HepG2 (cell line): ENCODE measurements around the gene SAPCD2. TPM values are rescaled to one million over a fixed set of nuclear protein-coding genes. Genes with fewer than 3 reads are reported as not detected.

Experiments
- ARID3A ChIP-seq: IDR thresholded peaks from 2 replicates; pipeline ENCODE4 v1.6.1; 2012; ENCODE audit warnings: low read depth, low read length, improper control_type of control experiment
- GLMP ChIP-seq: sonication (generic); formaldehyde crosslinking; IDR thresholded peaks from 2 replicates; pipeline ENCODE4 v1.9.0; 2021; ENCODE audit warnings: missing genetic modification reagents, mild to moderate bottlenecking, borderline replicate concordance
- HNF4G ChIP-seq, 2 experiments: sonication (generic) in 1 of 2; formaldehyde crosslinking in 1 of 2; IDR thresholded peaks; 2 replicates each; pipeline versions ENCODE4 v1.4.0 to v1.6.1; 2011 to 2020; ENCODE audit warnings: borderline replicate concordance in 2 of 2, low read depth in 2 of 2, mild to moderate bottlenecking in 2 of 2, low read length in 1 of 2, missing genetic modification reagents in 1 of 2, moderate library complexity in 1 of 2
- NFYC ChIP-seq: IDR thresholded peaks from 2 replicates; pipeline ENCODE4 v1.6.1; 2016; ENCODE audit warnings: missing genetic modification reagents, missing compliant biosample characterization
- PATZ1 ChIP-seq: sonication (generic); formaldehyde crosslinking; IDR thresholded peaks from 2 replicates; pipeline ENCODE4 v1.4.0; 2020; ENCODE audit warnings: missing genetic modification reagents
- PAWR ChIP-seq: sonication (generic); formaldehyde crosslinking; IDR thresholded peaks from 2 replicates; pipeline ENCODE4 v1.4.0; 2020; ENCODE audit warnings: missing genetic modification reagents, mild to moderate bottlenecking, borderline replicate concordance
- PLSCR1 ChIP-seq: sonication (generic); formaldehyde crosslinking; IDR thresholded peaks from 2 replicates; pipeline ENCODE4 v1.5.0; 2020; ENCODE audit warnings: missing genetic modification reagents, mild to moderate bottlenecking, borderline replicate concordance
- RARG ChIP-seq: sonication (generic); formaldehyde crosslinking; IDR thresholded peaks from 2 replicates; pipeline ENCODE4 v1.4.0; 2020; ENCODE audit warnings: low read depth, mild to moderate bottlenecking, missing genetic modification reagents
- RXRA ChIP-seq: sonication (generic); formaldehyde crosslinking; IDR thresholded peaks from 2 replicates; pipeline ENCODE4 v1.5.1; 2020; ENCODE audit warnings: missing genetic modification reagents
- SKI ChIP-seq: fragments of 450-650 bp; IDR thresholded peaks from one replicate; pipeline ENCODE4 v1.6.1; 2018; ENCODE audit warnings: mild to moderate bottlenecking; ENCODE audit not compliant: partially characterized antibody
- TRAFD1 ChIP-seq: sonication (generic); formaldehyde crosslinking; IDR thresholded peaks from 2 replicates; pipeline ENCODE4 v1.5.1; 2020; ENCODE audit warnings: missing genetic modification reagents, mild to moderate bottlenecking, borderline replicate concordance
- TRIM24 ChIP-seq: sonication (generic); formaldehyde crosslinking; IDR thresholded peaks from 2 replicates; pipeline ENCODE4 v1.8.0; 2022; ENCODE audit warnings: mild to moderate bottlenecking, missing genetic modification reagents
- ZC3H13 ChIP-seq: sonication (generic); formaldehyde crosslinking; IDR thresholded peaks from 2 replicates; pipeline ENCODE4 v1.8.1; 2023; ENCODE audit warnings: mild to moderate bottlenecking, missing genetic modification reagents, moderate library complexity
- ZNF232 ChIP-seq: sonication (generic); formaldehyde crosslinking; IDR thresholded peaks from 2 replicates; pipeline ENCODE4 v1.4.0; 2020; ENCODE audit warnings: missing genetic modification reagents, borderline replicate concordance
- ZNF34 ChIP-seq: sonication (generic); formaldehyde crosslinking; IDR thresholded peaks from 2 replicates; pipeline ENCODE4 v1.4.0; 2020; ENCODE audit warnings: mild to moderate bottlenecking, missing genetic modification reagents, borderline replicate concordance
- polyA plus RNA-seq, 8 experiments: library from polyadenylated mRNA; depleted of rRNA in 3 of 8; stranded (reverse) in 7 of 8; unstranded in 1 of 8; fragments of >200 nt; fragmentation: Illumina TruSeq in 4 of 8; extraction: Trizol in 4 of 8; gene quantifications; 2 replicates each; pipeline versions ENCODE4 v1.2.1 to v1.2.3, GENCODE V29; 2011 to 2016; ENCODE audit warnings: low read depth in 4 of 8, missing spikeins in 1 of 8, mixed read lengths in 1 of 8; ENCODE audit not compliant: insufficient read depth in 1 of 8
- total RNA-seq, 5 experiments: library from RNA; depleted of rRNA; stranded (reverse); fragments of >200 nt; fragmentation: Illumina TruSeq; extraction: Trizol; gene quantifications; 2 replicates each; pipeline ENCODE4 v1.2.3, GENCODE V29; 2016; ENCODE audit warnings: low read depth in 1 of 5

SAPCD2 gene
- total and polyA plus RNA-seq, 2 of the 13 experiments (the other 11 are each of a cell fraction or from before 2014, with no cell fraction given) = 21.9 to 42.8 TPM

GRCh38 chr9:137064027-137064879, 6.1 kb downstream of the SAPCD2 start (continued):
- TF ChIP-seq ARID3A = no peak
- no peak for TF ChIP-seq TRIM24 (CRISPR knock-in tag)
- no peak for TF ChIP-seq SKI
- no peak for TF ChIP-seq TRAFD1
- TF ChIP-seq ZC3H13 (CRISPR knock-in tag) = no peak; the same call in 1 of the 2 replicates
- TF ChIP-seq PLSCR1 (CRISPR knock-in tag) = no peak
- TF ChIP-seq PATZ1 = peak; percentile 27
- TF ChIP-seq HNF4G (IDR thresholded peaks at IDR 0.05; ENCODE audit: borderline replicate concordance, low read depth, low read length) = no peak
- no peak; the same call in 1 of the 2 replicates for TF ChIP-seq HNF4G (CRISPR knock-in tag; IDR thresholded peaks at IDR 0.05; ENCODE audit: borderline replicate concordance, low read depth)
- TF ChIP-seq PAWR = no peak
- no peak for TF ChIP-seq RXRA (CRISPR knock-in tag)
- no peak for TF ChIP-seq NFYC (CRISPR knock-in tag)
- no peak for TF ChIP-seq RARG (CRISPR knock-in tag)
- TF ChIP-seq GLMP = no peak
- no peak for TF ChIP-seq ZNF34 (CRISPR knock-in tag)
- TF ChIP-seq ZNF232 = no peak
